ENCODE measurements around the gene UBP1.
"Not testable (repeated sequence)": the region's sequence is repeated elsewhere in the genome, so short reads cannot be mapped to it uniquely, and the experiment has no call there.

UBP1 gene

DNA sequence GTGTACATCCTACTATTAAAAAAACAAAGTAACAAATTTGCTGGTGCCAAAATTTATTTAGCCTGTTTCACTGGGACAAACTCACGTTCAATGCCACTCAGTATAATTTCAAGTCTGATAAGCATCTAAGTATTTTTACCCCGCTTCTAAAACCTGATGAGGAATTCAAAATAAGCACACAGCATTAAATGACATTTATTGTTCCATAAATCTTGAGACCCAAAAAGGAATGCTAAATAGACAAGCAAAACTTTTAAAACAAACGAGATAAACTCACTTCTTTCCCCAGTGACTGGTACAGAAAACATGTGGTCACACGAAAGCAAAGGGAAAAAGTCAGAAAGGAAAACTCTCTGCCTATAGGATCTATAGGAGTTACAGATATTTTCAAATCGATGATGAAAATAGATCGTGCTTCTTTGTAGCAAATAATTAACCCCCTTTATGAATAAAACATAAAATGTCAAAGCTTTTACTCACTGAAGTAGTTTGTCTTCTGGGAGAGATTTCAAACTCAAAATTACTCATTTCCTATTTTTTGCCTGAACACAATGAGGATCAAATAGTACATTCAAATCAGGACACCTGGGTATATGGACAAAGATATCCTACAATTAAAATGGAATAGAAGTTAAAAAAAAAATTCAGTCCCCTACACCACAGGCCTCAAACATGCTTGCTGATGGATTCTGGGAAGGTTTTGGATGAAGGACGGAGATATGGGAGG lies 51.7 kb downstream of the UBP1 start:
- no peak for DNase-seq

DNA sequence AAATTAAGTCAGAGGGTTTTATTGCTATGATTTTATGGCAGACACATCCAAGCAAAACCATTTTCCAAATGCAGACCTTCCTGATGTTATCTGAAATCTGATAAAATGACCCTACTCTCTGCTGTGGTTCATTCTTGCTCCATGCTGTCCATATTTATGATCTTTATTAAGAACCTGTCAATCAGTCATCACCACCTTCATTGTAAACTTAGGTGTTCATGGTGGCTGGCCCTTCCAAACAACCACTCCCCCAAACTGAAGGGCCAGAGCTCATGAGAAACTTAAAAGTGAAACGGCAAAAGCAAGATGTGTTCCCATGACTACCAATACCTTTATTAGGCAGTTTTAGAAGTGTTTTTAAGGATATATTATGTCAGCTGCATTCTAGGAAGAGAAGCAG lies 53.6 kb downstream of the UBP1 start:
- no peak for DNase-seq

DNA sequence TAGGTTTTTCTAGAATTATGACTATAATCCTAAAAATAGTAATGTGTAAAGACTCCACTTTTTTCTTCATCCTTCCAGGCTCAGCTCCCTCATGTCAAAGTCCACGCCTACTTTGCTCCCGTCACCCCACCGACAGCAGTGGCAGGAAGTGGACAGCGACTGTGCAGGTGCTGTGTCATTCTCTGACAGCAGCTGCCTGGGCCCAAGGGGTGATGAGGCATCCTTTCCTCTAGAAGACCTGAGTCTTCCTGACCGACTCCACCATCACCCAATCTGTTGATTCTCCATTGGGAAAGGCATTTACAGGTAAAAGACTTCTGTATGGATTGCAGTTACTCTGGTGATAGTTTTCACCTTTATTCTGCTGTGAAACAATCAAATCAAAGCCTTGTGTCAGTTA lies 54.8 kb downstream of the UBP1 start:
- DNase-seq: peak; percentile 6

DNA sequence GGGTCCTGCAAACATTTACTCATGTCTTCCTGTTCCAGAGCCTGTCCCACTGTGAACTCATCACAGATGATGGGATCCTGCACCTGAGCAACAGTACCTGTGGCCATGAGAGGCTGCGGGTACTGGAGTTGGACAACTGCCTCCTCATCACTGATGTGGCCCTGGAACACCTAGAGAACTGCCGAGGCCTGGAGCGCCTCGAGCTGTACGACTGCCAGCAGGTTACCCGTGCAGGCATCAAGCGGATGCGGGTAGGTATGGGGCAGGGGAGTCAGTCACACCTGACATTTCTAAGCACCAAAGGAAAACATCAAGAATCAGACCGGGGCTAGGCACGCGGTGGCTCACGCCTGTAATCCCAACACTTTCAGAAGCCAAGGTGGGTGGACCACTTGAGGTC lies 56.3 kb downstream of the UBP1 start:
- no peak for DNase-seq

DNA sequence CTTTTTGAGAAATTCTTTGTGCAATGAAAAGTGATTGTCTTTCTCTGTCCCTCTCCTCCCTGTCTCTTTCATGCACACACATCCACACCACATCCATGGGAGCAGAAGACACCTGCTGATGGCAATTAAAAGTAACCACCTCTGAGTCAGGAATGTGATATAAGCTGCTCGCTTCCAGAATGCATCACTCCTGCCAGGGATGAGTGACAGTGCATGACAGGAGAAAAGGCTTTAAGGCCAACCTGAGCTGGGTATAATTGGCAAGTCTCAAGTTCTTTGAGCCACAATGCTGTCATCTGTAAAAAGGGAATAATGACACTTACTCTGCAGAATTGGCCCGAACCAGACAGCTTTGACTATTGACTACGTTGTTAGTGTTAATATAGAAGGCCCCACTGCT lies 59.6 kb downstream of the UBP1 start:
- no peak for DNase-seq

DNA sequence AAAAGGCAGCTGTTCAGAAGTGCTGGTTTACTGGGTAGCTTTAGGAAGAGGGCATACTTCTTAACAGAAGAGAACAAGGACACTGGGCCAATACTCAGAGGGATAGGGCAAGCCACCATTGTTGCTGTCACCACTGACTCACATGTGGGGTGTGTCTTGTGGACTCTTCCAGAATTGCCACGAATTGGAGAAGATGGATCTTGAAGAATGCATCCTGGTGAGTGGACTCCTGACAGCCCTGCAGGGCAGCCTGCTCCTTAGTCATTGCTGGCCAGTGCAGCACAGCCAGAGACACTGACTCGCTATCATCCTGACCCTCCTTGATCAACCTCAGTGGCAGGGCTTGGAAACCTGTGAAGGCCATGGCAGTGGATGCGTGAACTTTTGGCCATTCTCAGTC lies 62.3 kb downstream of the UBP1 start:
- DNase-seq: no peak

DNA sequence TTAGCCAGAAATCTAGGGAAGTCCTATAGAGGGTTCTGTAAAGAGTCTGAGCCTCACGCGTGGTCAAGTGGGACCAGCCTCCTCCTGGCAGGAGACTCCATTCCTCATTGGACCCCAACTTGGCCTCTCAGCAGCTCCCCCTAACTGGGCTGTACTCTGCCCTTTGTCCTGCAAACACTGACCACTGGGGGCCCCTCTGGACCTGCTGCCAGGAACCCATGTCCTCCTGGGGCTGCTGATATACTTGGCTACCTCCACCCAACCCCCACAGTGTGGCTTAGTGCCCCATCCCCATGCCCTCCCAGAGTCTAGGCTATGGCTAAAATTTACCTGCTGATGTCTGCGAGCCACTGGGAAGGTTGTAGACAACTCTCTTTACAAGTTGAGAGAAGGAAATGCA lies 62.7 kb downstream of the UBP1 start:
- DNase-seq: no peak

DNA sequence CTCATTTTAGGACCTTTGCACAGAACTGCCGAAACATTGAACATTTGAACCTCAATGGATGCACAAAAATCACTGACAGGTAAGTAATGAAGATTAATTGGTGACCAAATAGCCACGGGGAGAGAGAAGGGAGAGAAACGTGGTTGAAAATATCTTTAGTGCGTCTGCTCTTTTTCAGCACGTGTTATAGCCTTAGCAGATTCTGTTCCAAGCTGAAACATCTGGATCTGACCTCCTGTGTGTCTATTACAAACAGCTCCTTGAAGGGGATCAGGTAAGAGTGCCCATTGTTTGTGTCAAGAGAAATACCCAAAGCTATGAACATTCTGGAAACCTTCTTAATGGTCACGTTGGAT lies 67.1 kb downstream of the UBP1 start:
- no peak for DNase-seq

DNA sequence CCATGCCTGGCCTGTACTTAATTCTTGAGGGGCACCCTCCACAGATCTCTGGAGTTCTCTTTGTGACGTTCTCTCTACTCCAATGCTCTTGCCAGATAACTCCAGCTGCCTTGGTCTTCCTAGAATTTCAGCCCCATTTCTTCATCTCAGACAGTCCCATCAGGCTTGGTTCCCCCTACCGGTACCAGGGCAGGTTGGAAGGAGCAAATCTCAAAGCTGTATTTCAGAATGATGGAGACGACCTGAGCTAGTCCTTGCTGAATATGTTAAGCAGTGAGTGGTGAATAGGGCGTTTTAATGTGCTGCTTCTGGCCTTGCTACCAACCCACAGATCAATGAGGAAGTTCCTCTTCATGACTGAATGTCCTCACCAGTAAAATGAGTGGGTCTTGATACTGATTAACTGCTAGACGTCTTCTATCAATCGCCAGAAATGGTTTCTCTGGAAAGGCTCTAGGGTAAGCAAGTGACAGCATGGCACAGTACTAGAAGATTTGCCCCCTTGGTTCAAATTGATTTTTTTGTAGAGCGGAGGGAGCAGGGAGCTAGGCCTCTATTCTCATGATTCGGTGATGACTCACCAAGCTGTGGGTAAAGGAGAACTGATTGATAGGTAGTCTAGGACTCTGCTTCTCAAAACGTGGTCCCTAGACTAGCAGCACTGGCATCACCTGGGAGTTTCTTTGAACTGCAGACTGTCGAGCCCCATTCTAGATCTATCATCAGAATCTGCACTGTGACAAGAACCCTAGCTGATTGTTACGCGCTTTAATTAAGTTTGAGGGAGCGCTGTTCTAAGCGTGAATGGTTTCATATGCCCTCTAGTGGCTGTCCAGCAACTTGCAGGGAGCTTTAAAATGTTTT lies 67.8 kb downstream of the UBP1 start:
- DNase-seq: peak; percentile 35

DNA sequence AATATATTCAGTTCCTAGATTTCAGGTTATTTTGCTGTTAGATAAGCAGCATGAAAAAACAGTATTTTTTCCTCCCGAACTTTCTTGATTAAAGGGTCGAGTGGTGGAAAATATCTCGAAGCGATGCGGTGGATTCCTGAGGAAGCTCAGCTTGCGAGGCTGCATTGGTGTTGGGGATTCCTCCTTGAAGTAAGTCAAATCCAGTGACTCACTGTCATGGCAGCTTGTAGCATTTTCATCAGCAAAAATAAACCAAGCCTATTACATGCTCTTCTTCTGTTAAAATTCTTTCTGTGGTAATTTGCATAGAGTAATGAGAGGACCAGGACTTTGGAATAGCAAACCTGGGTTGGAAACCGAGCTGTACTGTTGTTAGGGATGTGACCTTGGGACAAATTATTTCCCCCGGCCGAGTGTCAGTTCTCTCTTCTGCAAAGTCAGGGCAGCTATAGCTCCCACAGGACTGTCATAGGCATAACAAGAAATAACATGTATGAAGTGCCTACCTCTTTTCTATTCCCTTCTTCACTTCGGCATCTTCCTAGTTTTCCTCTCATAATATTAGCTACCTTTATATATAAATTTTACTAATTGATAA lies 75.6 kb downstream of the UBP1 start:
- no peak for DNase-seq

DNA sequence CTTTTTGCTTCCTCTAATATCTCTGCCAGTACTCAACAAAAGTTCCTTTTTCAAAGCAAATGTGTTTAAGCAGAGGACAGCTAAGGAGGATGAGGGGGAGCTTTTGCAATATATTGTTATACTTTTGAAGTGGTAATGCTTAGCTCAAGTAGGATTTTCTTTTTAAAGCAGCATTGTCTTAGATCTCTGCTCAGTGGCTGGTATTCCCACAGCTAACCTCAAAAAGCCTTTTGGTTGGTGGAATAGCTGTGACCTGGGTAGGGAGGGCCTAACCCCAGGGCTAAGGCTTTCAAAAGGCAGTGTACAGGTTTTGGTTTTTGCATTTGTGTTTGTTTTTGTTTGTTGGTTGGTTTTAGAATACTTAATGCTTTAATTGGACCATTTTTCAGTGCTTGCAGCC lies 76.1 kb downstream of the UBP1 start:
- DNase-seq: no peak

DNA sequence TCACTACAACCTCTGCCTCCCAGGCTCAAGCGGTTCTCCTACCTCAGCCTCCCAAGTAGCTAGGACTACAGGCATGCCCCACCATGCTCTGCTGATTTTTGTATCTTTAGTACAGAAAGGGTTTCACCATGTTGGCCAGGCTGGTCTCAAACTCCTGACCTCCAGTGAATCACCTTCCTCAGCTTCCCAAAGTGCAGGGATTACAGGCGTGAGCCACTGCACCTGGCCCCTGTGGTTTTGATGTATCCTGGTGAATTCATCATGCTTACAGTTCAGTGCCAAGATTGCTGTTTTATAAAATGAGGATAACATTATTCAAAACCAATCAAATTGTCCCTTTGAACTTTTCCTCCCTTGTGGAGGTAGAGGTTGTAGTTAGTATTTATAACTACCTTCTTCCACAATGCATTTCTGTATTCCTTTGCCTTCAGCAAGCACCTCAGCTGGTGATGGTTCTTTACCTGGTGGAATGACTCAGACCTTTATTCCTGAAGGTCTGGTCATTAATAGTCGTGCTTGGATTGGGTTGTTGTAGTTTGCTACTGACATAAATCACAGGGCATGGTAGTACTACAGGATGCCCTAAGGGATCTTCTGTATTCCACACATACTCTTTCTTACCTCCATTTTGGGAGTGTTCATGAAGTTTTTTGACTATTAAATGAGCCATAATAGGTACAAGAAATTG lies 76.9 kb downstream of the UBP1 start:
- no peak for DNase-seq

DNA sequence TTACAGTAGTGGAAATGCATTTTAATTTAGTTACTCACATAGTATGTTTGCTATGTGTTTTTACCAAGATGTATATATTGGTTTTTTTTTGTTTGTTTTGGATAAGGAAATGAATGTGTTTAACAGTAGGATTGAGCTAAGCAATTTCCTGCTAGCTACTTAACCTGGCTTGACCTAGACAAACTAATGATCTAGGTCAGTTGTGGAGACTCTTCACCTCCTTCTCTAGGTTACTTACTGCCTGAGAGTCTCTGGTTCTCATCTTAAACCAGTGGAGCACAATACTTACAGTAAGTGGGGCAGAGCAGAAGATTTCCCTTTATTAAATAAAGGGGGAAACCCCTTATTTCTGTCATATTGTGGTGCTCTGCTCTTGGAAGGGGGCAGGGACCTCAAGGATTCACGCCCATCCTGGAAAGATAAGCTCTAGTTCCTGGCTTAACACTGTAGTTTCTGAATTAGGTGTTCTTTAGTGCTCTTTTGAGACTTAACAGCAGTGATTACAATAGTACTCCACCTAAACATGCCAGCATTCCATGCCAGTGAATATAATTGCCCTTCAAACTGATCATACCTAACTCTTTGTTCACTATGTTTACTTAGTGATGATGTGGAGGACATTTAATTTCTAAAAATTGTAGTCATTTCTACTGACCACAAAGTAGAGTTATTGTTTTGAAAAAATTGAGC lies 79.9 kb downstream of the UBP1 start:
- no peak for DNase-seq

DNA sequence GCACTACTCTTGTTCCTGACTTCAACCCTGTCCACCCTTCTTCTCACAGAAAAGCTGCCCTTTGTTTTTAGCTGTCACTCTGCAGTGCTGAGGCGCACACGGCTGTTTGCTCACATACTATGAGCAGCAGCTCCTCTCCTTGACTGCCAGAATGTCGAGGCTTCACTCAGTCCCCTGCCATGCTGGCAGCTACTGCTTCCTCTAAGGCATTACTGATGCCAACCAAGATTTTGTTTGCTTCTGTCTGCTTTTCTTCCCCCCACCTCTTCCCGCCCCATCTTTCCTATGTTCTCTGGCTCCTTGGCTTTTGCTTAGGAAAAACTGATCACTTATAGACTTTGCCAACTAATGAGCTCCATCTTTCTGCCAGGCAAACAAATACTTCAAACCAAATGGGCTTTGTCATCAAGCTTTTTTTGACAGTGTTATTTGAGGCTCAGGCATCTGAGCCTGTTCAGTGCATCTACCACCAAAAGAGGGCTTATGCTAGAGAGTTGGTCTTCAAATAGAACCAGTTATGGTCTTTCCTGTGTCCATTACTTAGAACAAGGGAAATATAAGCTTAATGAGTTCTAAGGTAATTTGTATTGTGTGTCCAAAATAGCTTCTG lies 81.9 kb downstream of the UBP1 start:
- no peak for DNase-seq

DNA sequence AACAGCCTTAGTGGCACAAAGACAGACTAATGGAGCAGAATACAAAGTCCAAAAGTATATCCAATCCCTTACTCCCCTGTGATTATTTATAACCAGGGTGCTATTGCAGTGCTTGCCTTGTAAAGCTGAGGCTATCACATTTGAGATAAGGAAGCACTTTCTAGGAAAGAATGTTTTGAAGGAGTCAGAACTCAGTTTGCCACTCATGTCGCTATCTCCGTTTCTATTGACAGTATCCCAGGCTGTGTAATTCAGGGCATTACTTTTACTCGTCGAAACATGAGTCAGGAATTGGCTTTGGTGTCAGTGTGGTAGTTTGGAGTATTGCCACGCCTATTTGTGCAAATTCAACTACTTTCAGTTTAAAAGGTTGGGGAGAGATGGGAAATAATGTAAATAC lies 84.6 kb downstream of the UBP1 start:
- no peak for DNase-seq

DNA sequence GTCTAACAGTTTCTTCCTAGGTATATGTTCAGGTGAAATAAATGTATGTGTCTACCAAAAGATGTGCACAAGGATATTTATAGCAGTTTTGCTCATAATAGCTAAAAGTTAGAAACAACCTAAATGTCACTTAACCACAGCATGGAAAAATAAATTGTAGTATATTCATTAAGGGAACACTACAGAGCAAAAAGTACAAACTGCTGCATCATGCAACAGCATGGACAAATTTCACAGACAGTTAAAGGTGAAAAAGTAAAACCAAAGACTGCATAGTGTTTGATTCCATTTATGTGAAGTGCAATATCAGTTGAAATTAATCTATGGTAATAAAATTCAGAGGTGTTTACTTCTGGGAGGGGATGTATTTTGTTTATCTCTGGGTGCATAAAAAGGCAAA lies 100.4 kb downstream of the UBP1 start:
- DNase-seq: no peak

DNA sequence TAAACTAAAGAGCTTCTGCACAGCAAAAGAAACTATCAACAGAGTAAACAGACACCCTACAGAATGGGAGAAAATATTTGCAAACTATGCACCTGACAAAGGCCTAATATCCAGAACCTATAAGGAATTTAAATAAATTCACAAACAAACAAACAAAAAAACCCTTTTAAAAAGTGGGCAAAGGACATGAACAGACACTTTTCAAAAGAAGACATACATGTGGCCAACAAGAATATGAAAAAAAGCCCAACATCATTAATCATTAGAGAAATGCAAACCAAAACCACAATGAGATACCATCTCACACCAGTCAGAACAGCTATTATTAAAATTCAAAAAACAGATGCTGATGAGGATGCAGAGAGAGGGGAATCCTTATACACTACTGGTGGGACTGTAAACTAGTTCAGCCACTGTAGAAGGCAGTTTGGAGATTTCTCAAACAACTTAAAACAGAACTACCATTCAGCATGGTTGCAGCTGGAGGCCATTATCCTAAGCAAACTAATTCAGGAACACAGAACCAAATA lies 101.2 kb downstream of the UBP1 start:
- DNase-seq: not testable (repeated sequence)
